GM12873 (cell line): ENCODE data around the gene ZNF488.

Source experiments
- CTCF ChIP-seq: IDR thresholded peaks from 2 replicates; pipeline ENCODE4 v1.5.1; 2012; ENCODE audit warnings: low read depth, mild to moderate bottlenecking, moderate library complexity, low read length, control low read depth; ENCODE audit not compliant: insufficient read depth; ENCODE audit errors: missing control alignments

Gene ZNF488

GRCh38 chr10:47384148-47384921 is at the start of gene ZNF488:
Gene ZNF488 (minus strand): TSS chr10:47384293. CDS start chr10:47368829, 15,464 bp downstream.
- TF ChIP-seq CTCF: no peak

GRCh38 chr10:47425813-47426419 is 41.8 kb upstream of the ZNF488 start:
- no peak for TF ChIP-seq CTCF

- TF ChIP-seq CTCF: no peak
Measured at GRCh38 chr10:47424231-47424630, 40.1 kb upstream of the ZNF488 start.

GRCh38 chr10:47423476-47423875 is 39.4 kb upstream of the ZNF488 start:
- TF ChIP-seq CTCF: no peak

GRCh38 chr10:47421057-47421952 is 37.2 kb upstream of the ZNF488 start:
- TF ChIP-seq CTCF: no peak

GRCh38 chr10:47420305-47421056 is 36.4 kb upstream of the ZNF488 start:
- TF ChIP-seq CTCF: no peak

- TF ChIP-seq CTCF: no peak
Measured at GRCh38 chr10:47419421-47419820, 35.3 kb upstream of the ZNF488 start.
